ENCODE data around the gene DDX46. TPM values are rescaled to one million over a fixed set of nuclear protein-coding genes. Genes with fewer than 3 reads are reported as not detected.

The DDX46 gene
- total RNA-seq, 2 donors from 2014 or later = 30.8 to 43.1 TPM

DNA sequence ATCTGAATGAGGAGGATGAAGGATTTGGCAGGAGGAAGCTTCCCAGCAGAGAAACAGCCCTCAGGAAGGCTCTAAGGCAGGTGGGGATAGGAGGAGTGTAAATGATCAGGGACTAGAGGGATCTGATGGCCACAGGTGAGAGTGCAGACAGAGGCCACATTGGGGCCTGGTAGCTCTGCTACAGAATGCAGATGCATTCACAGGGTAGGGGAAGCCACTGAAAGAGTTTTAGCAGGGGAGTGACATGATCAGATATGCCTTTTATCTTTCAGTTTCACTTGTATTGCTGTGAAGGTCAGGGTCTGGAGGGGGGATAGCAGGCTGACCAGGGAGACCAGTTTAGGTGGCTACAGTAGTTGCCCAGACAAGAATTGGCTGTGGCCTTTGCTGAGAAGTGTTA is 118.6 kb downstream of the DDX46 start:
- intact Hi-C loops (cut with DNase I, micrococcal nuclease) = no loop called here
- DNase-seq (no peak), ATAC-seq (no peak)

DNA sequence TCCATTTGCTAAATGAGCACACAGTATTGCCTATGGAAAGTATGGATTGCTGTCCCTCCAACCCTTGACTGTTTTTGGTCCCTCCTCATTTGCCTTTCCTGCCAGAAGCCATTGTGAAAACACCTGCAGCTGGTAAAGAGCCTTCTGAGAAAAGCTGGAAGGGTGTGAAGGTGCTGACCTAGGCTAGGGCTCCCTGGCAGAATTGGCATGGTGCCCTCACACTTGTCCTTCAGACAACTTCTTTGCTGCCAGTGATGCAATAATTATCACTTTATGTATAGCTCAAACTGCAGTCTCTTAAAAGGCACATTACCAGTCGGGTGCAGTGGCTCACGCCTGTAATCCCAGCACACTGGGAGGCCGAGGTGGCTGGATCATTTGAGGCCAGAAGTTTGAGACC is 119.8 kb downstream of the DDX46 start:
- peak in 1 of 2 donors; percentile 38 for DNase-seq
- ATAC-seq = peak; percentile 5
- intact Hi-C loops (cut with DNase I, micrococcal nuclease) = no loop called here

DNA sequence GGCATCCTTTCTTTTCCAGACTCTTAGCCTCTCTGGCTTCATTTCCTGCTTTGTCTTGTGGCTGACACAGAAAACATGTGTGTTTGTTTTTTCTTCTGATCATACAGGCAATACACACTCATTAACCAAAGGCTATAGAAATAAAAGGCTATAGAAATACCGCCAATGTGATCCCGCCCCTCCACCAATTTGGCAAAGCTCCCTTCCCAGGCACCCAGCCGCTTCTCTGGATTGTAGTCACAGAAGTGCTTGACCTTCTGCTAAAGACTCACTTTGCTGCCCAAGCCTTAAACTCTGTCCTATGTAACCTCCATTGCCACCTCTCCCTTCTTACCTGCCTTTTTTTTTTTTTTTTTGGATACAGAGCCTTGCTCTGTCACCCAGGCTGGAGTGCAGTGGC is 120.9 kb downstream of the DDX46 start:
- ATAC-seq (peak; percentile 48), DNase-seq (peak in 1 of 2 donors; percentile 26)
- intact Hi-C loops (cut with DNase I, micrococcal nuclease) = no loop called here

Other genes starting within 250 kb of the DDX46 start
- gene JADE2, start 233.1 kb upstream of the DDX46 start, total RNA-seq = 10 to 100 TPM; 27.1 to 38.9 TPM
- 100 to 1,000 TPM in 1 of 2 donors, 10 to 100 TPM in 1; 97.3 to 107 TPM for gene SAR1B, start 126.0 kb upstream of the DDX46 start, total RNA-seq
- 10 to 100 TPM; 28.8 to 34.8 TPM for gene SEC24A, start 110.0 kb upstream of the DDX46 start, total RNA-seq
- 10 to 100 TPM; 16.0 to 24.4 TPM for gene CAMLG, start 20.2 kb upstream of the DDX46 start, total RNA-seq
- 10 to 100 TPM; 30.4 to 33.2 TPM for gene C5orf24, start 87.2 kb downstream of the DDX46 start, total RNA-seq
- 10 to 100 TPM; 28.2 to 31.2 TPM for gene TXNDC15, start 115.6 kb downstream of the DDX46 start, total RNA-seq
- 10 to 100 TPM; 14.6 to 17.6 TPM for gene PCBD2, start 146.4 kb downstream of the DDX46 start, total RNA-seq
- gene CATSPER3, start 209.1 kb downstream of the DDX46 start, total RNA-seq = 1 to 10 TPM in 1 of 2 donors, under 1 TPM in 1; 0.70 to 1.1 TPM

Measured in left colon (tissue), 2 donors.